K562 (cell line): ENCODE results near the gene IBTK.

Source experiments
- BRF1 ChIP-seq: IDR thresholded peaks from 3 replicates; pipeline ENCODE4 v1.6.1; 2011; ENCODE audit warnings: borderline replicate concordance, mild to moderate bottlenecking; ENCODE audit not compliant: insufficient read length; ENCODE audit errors: extremely low read depth
- SP1 ChIP-seq: sonication (generic); formaldehyde crosslinking; IDR thresholded peaks from 2 replicates; pipeline ENCODE4 v1.8.1; 2022; ENCODE audit warnings: mild to moderate bottlenecking, missing genetic modification reagents
- TF ChIP-seq, protein P1 (sequence below): fragments of 450-650 bp; conservative IDR thresholded peaks from 2 replicates; pipeline ENCODE4 v1.6.1; 2016; ENCODE audit warnings: missing genetic modification characterization, low read depth, mild to moderate bottlenecking, control low read depth, missing compliant biosample characterization

DNA sequence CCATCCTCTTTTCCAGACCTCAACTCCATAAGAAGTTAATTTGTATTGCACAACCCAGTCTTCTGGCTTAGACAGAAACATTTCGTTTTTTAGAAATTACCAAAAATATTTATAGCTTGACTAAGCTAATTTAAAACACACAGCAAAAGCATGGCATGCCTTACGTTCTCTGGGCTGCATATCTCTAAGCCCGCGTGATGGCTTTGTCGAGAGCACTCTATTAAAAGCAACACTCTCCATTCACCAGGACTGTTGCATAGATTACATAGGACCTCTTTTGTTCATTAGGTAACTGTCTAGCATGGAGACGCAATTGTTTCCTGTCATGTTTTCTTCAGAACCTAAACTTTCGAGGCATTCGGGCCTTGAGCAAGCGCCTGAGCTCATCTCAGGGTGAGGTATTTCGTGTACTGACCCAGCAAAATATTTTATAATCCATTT is 104.5 kb downstream of the IBTK start:
- TF ChIP-seq, protein P1, sequence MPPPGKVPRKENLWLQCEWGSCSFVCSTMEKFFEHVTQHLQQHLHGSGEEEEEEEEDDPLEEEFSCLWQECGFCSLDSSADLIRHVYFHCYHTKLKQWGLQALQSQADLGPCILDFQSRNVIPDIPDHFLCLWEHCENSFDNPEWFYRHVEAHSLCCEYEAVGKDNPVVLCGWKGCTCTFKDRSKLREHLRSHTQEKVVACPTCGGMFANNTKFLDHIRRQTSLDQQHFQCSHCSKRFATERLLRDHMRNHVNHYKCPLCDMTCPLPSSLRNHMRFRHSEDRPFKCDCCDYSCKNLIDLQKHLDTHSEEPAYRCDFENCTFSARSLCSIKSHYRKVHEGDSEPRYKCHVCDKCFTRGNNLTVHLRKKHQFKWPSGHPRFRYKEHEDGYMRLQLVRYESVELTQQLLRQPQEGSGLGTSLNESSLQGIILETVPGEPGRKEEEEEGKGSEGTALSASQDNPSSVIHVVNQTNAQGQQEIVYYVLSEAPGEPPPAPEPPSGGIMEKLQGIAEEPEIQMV (tag): no peak
- TF ChIP-seq BRF1 (no peak), SP1 (CRISPR knock-in tag) (no peak)
